GM23338 (cell line): ENCODE measurements around the gene SELENOO.

Experiments
- CTCF ChIP-seq, 2 experiments: fragments of 200-600 bp in 1 of 2; sonication (generic) in 1 of 2; conservative IDR thresholded peaks; 2 replicates each; pipeline versions ENCODE4 v1.5.1 to v1.6.1; 2016 to 2017; ENCODE audit warnings: antibody characterized with exemption in 2 of 2, low read depth in 2 of 2, mild to moderate bottlenecking in 2 of 2, moderate library complexity in 1 of 2
- EZH2 ChIP-seq: fragments of 200-600 bp; sonication (generic); IDR thresholded peaks from one replicate; pipeline ENCODE4 v1.8.0; 2017; ENCODE audit warnings: antibody characterized with exemption, mild to moderate bottlenecking, low read depth; ENCODE audit not compliant: unreplicated experiment
- EZH2phosphoT487 ChIP-seq: fragments of 200-600 bp; sonication (generic); IDR thresholded peaks from one replicate; pipeline ENCODE4 v1.8.1; 2018; ENCODE audit warnings: antibody characterized with exemption; ENCODE audit not compliant: unreplicated experiment
- POLR2AphosphoS5 ChIP-seq: IDR thresholded peaks from 2 replicates; pipeline ENCODE4 v1.6.1; 2016; ENCODE audit warnings: antibody characterized with exemption, low read depth

GRCh38 chr22:50192436-50193204 is 8.2 kb upstream of the SELENOO start:
- no peak for TF ChIP-seq CTCF (conservative IDR thresholded peaks at IDR 0.05; ENCODE audit: low read depth in 2 of 2)
- no peak for TF ChIP-seq EZH2
- no peak for TF ChIP-seq EZH2phosphoT487
- TF ChIP-seq POLR2AphosphoS5, result no peak
